ENCODE results near the gene PLPPR4.

The PLPPR4 gene

DNA sequence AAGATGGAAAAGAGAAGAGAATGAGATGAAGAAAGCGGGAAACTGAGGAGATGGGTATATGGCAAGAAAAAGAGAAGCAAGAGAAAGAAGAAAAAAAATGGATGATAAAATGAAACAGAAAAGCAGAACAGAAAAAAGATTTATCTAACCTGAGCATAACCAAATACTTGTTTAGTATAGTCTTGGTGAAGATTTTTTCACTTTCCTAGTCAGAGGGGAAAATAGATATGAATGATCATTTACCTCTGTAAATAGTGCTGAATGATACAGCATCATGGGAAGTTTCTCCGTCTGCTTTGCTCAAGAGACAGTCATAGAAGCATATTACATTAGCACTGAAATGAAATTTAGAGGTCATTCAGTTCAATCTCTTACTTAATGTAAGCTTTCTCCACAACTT lies 36.1 kb upstream of the PLPPR4 start:
- H3K4me3 ChIP-seq (ENCODE audit: low read length) = no peak overlapping the region
- TF ChIP-seq CTCF (conservative IDR thresholded peaks at IDR 0.05; ENCODE audit: low read length) = no peak
- DNase-seq (ENCODE audit: low read depth) = no peak

DNA sequence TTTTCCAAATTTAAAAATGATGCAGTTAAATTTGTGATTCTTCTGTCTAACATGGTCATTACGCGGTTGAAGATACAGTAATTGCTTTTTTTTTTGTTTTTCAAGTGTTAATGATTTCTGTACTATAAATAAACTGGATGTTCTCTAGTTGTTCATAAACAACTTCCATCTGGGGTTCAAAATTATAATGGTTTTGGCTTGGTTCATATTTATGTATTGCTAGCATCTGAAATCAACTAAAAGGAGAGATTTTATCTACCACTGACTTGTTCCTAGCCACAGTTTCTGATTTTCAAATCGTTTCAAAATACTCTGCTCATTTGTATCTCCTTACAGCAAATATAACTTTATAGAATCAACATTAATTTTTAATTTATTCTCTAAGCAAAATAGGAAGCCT lies 35.2 kb upstream of the PLPPR4 start:
- DNase-seq (ENCODE audit: low read depth) = no peak
- no peak for TF ChIP-seq CTCF (conservative IDR thresholded peaks at IDR 0.05; ENCODE audit: low read length)

GRCh38 chr1:99230695-99231094 lies 33.6 kb upstream of the PLPPR4 start:
- no peak for DNase-seq (ENCODE audit: low read depth)
- TF ChIP-seq CTCF (conservative IDR thresholded peaks at IDR 0.05; ENCODE audit: low read length) = no peak
- H3K4me3 ChIP-seq (ENCODE audit: low read length) = no peak overlapping the region

More for the DNA sequence above, 35.2 kb upstream of the PLPPR4 start:
- H3K4me3 ChIP-seq (ENCODE audit: low read length) = no peak overlapping the region

DNA sequence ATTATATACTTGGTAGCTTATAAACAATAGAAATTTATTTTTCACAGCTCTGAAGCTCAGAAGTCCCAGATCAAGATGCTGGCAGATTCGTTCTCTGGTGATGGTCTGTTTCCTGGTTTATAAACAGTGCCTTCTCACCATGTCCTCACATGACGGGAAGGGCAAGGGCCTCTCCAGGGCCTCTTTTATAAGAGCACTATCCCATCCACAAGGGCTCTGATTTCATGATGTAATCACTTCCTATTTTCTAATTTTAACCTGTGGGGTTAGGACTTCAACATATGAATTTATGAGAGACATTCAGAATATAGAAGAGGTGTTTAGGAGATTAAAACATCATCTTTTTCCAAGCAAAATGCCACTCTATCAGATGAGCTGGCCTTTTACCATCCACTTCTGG lies 32.1 kb upstream of the PLPPR4 start:
- TF ChIP-seq CTCF (conservative IDR thresholded peaks at IDR 0.05; ENCODE audit: low read length) = no peak
- no peak overlapping the region for H3K4me3 ChIP-seq (ENCODE audit: low read length)
- DNase-seq (ENCODE audit: low read depth) = no peak

GRCh38 chr1:99233446-99233845 lies 30.8 kb upstream of the PLPPR4 start:
- no peak overlapping the region for H3K4me3 ChIP-seq (ENCODE audit: low read length)
- no peak for TF ChIP-seq CTCF (conservative IDR thresholded peaks at IDR 0.05; ENCODE audit: low read length)
- no peak for DNase-seq (ENCODE audit: low read depth)

GRCh38 chr1:99236756-99237155 lies 27.5 kb upstream of the PLPPR4 start:
- DNase-seq (ENCODE audit: low read depth) = no peak
- no peak overlapping the region for H3K4me3 ChIP-seq (ENCODE audit: low read length)
- TF ChIP-seq CTCF (conservative IDR thresholded peaks at IDR 0.05; ENCODE audit: low read length) = no peak

DNA sequence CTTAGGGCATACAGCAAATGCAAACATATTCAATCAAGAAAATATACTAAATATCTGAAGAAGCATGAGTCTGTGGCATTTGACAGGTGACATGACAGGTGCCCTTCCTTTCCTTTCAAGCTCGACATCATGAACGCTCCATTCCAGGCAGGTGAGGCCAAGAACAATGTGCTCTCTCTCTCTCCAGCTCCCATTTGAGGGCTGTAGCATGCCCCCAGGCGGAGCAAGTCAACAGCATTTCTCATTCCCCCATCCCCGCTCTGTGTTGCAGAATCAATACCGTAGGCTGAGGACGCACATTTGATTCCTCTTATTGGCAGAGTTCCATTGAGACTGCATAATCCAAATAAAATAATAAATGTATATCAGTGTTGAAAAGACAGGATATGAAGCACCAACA lies 24.6 kb upstream of the PLPPR4 start:
- DNase-seq (ENCODE audit: low read depth) = no peak
- TF ChIP-seq CTCF (conservative IDR thresholded peaks at IDR 0.05; ENCODE audit: low read length) = no peak
- no peak overlapping the region for H3K4me3 ChIP-seq (ENCODE audit: low read length)

Data from AG10803 (cell line).